ENCODE data around the gene CCL22.
"Not testable (repeated sequence)": the region's sequence is repeated elsewhere in the genome, so short reads cannot be mapped to it uniquely, and the experiment has no call there.

Gene CCL22, protein sequence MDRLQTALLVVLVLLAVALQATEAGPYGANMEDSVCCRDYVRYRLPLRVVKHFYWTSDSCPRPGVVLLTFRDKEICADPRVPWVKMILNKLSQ

DNA sequence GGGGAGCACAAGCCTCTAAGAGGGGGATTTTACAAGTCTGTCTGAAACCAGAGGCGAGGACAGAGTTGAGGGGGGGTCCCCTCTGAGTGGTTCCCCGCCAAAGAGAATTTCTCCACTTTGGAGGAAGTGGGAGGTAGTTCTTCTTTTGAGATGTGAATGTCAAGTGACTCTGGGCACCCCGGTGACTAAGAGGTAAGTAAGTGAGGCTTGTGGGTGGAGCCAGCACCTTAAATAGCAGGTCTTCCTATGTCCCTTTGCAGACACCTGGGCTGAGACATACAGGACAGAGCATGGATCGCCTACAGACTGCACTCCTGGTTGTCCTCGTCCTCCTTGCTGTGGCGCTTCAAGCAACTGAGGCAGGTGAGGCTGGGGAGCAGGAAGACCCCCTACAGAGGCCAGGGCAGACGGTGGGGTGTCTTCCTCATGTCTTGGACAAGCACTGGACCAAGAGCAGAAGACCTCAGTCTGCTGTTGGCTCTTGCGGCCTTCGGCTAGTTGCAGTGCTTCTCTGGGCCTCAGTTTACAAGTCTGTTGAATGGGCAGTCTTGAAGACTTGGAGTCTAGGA is at the start of gene CCL22:
TSS of gene CCL22 (plus strand) at position 257 of the 569 bp plus-strand sequence. CDS start at position 291, 34 bp downstream.
- FAIRE-seq: no peak

DNA sequence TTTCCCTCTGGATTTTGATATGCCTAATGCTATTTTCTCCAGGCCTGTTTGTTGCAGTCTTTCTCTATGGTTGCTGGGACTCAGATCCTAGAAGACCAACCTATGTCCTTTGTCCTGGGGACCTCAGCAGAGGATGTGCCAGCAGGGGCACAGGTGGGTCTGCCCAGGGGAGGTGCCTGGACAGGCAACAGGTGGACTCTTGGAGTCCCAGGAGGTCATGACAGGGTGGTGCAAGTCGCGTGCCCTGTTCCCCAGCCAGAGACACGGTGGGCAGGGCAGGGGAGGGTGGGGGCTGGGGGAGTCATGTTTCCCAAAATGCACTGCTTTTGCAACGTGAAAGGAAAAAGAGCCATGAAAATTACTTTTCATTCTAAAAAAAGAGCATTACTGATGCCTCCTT is 47.8 kb upstream of the CCL22 start:
- FAIRE-seq: no peak

DNA sequence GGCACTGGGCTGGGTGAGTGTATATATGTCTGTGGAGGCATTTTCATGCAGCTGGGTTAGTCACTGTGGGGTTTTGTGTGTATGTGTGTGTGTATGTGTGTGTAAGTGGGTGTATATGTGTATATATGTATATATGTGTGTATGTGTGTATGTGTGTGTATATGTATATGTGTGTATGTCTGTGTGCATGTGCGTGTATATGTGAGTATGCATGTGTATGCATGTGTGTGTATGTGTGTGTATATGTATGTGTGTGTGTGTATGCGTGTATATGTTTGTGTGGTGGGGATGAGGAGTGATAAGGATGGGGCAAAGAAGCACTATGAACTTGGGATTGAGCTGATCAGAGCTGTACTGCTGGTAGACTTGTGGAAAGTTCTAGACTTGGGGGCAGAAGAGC is 45.1 kb upstream of the CCL22 start:
- FAIRE-seq: no peak

DNA sequence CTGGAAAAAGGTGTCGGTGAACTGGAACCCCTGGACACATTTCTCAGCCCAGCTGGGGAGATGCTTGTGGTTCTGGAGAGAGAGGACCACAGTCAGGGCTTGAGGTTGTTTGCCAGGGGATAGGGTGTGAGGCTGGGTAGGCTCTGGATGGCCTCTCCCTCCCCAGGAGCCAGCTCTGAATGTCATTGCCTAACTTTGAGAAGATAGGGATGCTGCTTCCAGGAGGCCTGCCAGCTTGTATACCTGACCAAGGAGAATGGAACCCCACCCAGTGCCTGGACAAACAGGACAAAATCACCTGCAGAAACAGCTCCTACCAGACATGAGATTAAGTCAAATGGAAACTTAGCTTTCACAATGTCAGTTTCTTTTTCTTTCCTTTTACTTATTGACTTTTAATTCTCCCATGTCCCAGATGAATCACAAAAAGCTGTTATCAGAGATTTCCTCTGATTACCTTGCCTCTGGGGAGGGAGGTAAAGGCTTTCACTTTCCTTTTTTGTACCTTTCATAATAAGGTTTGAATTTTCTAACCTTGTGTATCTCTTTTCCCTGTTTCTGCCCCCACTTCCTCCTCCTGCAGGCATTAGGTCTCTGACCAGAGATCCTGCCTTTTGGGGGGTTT is 44.3 kb upstream of the CCL22 start:
- FAIRE-seq: no peak

DNA sequence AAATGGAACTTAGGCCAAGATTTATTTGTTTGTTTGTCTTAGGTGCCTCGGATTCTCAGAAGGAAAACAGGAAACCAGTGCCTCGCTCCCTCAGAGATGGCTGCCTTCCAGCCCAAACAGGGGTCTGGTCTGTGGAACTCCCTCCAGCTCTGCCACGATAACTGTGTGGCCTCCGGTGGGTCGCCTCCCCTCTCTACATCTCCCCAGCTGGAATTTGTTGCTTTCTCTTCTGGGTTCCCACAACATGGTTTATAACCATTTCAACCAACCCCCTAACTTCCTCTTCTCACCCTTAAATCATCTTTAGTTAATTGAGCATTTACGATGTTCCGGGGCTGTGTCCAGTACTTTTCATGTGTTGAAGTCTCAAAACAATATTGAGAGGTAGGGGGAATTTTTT is 43.2 kb upstream of the CCL22 start:
- no peak for FAIRE-seq

DNA sequence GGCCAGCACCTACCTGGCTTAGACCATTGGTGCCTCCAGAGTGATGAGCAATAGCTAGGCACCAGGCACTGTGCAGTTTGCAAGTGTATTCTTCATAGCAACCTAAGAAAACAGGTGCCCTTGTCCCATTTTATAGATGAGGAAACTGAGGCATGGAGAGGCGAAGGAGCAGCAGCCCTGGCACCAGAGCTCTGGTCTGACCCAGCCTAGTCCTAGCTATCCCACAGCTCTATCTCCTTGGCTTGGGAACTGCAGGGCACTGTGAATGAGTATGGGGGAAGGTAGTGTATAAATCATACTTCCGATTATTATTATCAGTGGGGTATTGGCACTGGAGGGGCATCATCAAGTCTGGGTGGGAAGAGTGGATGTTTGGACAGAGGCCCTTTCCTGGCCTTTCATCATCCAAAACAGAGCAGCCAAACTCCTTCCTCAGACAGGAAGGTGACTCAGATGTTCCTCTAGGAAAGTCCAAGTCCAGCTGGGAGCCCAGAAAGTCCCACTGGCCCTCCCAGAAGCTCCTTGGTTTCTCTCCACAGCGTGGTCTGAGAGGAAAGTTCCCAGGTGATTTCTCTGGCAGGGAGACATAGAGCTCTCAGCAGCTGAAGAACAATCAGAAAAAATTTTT is 42.1 kb upstream of the CCL22 start:
- no peak for FAIRE-seq

DNA sequence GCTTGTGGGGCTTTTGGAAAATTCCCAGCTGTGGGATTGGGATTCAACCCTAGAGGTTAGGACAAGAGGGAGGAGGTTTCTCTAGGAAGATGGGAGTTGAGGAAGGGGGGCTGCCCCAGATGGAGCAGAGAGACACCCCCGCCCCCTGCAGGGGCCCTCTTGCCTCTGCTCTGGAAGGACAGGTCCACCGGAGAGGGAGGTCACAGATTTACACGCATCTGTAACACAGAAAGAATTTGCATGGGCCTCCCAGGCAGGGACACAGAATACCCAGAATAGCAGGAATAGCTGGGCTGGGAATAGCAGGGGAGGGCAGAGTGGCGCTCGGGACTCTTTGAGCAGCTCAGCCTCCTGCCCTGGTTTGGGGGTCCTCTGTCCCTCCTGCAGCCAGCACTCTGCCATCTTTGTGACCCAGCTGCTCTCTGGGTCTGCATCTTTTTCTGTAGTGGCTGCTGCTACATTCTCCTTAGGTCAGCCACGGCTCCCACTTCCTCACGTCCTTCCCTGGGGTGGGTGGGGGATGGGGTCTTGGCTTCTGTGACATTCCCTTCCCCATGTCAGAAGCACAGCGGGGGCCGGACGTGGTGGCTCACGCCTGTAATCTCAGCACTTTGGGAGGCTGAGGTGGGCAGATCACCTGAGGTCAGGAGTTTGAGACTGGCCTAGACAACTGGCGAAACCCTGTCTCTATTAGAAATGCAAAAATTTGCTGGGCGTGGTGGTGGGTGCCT is 40.2 kb upstream of the CCL22 start:
- FAIRE-seq: no peak

DNA sequence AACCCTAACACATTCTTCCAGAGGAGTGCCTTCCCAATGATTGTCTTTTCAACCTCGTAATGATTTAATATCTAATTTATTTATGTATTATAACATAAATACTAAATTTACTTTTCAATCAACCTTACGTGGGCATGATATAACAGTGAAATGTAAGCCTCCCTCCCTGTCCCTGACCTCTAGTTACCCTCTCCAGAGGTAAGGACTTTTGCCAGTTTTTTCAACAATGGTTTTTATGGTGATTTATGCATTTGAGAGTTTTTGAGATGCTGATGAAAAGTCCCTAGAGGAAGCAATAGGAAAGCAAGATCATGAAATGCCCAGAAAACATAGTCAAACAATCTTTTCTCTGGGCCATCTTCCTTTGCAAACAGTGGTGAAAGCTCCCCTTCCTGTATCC is 38.9 kb upstream of the CCL22 start:
- no peak for FAIRE-seq

DNA sequence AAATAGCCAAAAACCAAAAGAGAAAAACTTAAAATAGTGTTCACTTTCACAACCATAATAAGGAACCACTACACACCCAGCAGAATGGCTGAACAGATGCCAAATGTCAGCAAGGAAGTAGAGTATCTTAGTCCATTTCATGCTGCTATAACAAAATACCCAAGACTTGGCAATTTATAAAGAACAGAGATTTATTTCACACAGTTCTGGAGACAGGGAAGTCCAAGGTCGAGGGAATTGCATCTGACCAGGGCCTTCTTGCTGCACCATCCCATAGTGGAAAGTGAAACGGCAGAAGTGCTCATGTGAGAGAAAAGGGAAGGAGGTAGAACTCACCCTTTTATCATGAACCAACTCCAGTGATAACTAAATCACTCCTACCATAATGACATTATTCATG is 33.8 kb upstream of the CCL22 start:
- no peak for FAIRE-seq

DNA sequence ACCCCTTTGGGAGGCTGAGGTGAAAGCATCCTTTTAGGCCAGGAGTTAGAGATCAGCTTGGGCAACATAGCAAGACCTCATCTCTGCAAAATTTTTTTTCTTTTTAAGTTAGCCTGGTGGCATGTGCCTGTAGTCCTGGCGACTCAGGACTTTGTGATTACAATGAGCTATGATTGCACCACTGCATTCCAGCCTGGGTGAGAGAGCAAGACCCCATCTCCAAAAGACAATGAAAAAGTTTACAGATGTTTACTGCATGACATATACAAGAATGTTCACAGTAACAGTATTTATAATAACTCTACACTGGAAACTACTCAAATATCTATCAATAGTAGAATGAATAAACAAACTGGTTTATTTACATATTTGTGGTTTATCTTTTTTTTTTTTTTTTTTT is 33.1 kb upstream of the CCL22 start:
- FAIRE-seq: no peak

DNA sequence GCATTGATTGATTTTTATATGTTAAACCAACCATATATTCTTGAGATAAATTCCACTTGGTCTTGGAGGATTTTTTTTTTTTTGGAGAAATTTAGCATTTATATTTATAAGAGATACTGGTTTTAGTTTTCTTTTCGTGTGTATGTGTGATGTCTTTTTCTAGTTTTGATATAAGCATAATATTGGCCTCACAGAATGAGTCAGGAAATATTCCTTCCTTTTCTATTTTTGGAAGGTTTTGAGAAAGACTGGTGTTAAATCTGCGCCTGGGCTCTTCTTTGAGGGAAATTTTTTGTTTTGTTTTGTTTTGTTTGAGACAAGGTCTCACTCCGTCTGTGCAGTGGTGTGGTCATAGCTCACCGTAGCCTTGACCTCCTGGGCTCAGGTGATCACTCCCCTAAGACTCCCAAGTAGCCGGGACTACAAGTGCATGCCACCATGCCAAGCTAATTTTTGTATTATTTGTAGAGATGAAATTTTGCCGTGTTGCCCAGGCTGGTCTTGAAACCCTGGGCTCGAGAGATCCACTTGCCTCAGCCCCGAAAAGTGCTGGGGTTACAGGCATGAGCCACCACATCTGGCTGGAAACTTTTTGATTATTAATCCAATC is 28.8 kb upstream of the CCL22 start:
- no peak for FAIRE-seq

DNA sequence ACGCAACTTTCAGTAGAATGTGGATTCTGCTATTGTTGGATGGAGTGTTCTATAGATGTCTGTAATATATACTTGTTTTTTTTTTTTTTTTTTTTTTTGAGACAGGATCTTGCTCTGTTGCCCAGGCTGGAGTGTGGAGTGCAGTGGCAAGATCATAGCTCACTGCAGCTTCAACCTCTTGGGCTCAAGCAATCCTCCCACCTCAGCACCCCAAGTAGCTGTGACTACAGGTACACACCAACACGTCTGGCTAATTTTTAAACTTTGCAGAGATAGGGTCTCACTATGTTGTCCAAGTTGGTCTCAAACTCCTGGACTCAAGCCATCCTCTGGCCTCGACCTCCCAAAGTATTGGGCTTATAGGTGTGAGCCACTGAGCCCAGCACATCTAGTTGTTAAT is 27.2 kb upstream of the CCL22 start:
- FAIRE-seq: no peak

DNA sequence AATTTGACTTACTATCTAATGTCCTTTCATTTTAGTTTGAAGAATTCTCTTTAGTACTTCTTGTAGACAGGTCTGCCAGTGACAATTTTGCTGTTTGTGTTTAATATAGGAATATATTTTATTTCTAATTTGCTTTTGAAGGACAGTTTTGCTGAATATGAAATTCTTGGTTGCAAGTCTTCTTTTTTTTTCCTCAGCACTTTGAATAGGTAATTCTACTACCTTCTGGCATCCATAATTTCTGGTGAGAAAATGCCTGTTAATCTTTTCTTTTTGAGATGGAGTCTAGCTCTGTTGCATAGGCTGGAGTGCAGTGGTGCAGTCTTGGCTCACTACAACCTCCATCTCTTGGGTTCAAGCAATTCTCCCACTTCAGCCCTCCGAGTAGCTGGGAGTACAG is 25.2 kb upstream of the CCL22 start:
- no peak for FAIRE-seq

DNA sequence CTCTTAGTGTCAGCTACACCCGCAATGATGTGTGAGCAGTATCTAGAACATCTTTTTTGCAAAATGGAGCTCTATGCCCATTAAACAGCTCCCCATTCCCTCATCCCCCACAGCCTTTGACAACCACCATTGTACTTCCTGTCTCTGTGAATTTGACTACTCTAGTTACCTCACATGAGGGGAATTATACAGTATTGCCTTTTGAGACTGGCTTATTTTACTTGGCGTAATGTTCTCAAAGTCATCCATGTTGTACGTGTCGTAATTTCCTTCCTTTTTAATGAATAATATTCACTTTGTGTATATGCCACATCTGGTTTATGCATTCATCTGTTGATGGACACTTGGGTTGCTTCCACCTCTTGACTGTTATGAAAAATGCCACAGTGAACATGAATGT is 23.2 kb upstream of the CCL22 start:
- FAIRE-seq: no peak

DNA sequence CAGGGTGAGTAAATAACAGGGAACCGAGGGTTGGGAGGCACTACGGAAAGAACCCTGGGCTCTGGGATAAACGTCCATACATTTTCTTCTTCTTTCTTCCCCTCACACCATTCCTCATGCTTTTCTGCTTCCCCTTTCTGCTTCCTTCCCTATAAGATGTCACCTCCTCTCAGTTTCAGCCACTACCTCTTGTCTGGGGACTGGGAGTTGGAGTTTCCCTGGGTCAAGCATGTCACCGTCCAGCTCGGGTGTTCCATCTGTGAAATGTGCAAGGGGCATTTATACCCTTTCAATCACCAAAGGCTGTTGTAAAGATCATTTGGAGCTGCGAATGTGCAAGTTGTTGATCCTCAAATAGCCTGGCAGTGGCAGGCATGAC is 17.5 kb upstream of the CCL22 start:
- FAIRE-seq: no peak

DNA sequence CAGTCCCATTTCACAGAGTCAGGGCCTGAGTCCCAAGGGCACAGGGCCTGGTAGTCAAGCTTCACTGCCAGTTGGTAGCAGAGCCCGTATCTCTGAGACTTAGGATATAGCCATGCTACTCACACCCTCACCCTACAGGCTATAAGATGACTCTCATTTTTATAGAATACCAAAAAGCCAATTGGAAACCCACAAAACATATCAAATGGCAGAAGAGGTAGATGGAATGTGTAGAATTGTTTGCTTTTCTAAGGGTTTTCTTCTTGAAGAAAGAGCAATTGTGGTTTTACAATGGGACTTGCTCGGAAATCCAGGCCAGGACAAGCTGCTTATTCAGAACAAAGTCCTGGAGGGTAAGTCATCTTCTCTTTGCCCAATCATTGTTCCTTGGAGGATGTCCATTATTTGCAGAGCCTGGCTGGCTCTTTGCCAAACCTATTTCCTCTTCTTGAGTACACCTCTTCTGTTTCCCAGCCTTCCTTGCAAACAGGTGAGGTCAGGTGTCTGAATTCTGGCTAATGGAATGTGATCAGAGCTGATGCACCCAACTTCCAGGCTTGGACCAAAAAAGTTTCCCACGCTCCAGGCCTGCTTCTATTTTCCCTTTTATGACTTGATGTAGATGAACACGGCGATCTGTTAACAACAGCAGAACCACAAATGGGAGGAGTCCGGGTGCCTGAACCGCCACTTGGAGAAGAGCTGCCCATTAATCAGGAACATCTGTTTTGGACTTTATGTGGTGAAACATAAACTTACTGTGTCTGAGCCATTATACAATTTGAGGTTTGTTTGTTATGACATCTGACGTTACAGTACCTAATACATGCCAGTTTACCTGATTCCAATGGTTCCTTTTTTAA is 16.9 kb upstream of the CCL22 start:
- FAIRE-seq: no peak

DNA sequence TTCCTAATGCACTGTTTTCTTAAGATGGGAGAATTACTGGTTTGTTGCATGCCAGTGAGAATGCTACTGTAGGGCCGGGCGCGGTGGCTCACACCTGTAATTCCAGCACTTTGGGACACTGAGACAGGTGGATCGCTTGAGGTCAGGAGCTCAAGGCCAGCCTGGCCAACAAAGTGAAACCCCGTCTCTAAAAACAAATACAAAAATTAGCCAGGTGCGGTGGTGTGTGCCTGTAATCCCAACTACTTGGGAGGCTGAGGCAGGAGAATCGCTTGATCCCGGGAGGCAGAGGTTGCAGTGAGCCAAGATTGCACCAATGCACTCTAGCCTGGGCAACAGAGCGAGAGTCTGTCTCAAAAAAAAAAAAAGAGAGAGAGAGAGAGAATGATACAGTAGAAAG is 16.0 kb upstream of the CCL22 start:
- not testable (repeated sequence) for FAIRE-seq

DNA sequence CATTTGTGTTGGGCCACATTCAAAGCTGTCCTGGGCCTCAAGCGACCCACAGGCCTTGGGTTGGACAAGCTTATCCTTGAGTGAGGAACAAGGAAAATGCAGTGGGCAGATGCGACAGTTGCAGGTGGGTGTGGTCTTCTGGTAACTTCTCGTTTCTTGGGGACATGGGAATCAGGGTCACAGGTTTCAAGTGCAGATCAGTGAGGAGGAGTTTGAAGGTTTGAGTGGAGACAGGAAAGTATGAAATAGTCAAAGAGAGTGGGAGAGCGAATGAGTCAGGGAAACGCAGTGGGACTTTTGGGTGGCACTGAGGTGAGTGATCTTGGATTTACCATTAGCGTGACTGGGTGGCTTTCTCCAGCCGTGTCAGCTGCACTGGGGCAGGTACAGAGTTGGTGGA is 15.4 kb upstream of the CCL22 start:
- no peak for FAIRE-seq

DNA sequence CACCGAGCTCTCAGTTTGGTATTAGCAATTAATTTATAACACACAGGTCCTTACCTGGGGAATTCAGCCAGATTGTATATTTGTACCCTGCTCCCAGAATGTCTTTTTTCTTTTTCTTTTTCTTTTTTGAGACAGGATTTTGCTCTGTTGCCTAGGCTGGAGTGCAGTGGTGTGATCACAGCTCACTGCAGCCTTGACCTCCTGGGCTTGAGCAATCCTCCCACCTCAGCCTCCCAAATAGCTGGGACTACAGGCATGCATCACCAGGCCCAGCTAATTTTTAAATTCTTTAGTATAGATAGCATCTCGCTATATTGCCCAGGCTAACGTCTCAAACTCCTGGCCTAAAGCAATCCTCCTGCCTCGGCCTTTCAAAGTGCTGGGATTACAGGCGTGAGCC is 14.5 kb upstream of the CCL22 start:
- not testable (repeated sequence) for FAIRE-seq

DNA sequence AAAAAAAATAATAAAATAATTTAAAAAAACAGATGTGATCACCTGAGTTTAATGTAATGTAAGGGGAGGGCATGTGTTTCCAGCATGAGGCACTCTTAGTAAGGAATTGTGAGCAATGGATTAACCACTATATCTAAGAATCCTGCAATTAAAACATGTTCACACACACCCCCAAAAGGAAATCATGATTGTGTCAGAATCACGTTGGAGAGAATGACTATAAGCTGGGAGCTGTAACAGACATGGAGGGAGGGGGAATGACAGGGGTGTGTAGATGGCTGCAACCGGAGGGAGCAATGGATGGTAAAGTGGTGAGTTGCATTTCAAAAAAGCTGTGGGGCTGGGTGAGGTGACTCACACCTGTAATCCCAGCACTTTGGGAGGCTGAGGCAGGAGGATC is 13.6 kb upstream of the CCL22 start:
- no peak for FAIRE-seq

DNA sequence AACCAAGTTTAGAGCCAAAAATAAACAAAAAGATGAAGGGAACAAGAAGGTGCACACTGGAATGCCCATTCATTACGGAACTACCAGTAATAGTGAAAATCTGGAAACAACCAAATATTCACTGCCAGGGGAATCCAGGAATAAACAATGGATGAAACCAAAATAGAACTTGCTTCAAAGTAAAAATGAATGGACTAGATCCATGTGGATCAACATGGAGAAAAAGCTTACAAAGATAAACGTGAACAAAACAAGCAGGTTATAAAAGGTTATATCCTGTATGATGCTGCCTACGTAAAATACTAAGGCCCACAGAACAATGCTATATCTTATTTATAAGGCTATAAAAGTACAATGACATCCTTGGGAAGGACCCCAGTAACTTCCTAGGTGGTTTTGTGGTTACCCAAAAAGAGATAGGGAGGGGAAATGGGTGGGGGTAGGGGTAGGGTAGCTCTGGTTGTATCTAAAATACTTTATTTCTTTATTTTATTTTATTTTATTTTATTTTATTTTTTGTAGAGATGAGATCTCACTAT is 12.8 kb upstream of the CCL22 start:
- FAIRE-seq: no peak

DNA sequence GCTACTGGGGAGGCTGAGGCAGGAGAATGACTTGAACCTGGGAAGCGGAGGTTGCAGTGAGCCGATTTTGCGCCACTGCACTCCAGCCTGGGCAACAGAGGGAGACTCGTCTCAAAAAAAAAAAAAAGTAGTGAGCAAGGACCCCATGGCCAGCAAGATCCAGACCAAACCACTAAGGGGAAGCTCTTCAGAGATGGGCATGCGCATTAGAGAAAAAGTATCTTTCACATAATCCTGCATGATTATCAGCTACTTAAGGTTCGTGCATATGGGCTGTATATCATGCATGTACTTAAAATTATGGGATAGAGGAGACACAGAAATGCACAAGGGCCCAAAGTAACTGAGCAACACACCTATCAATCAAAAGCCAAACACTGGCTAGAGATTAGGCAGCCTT is 10.7 kb upstream of the CCL22 start:
- no peak for FAIRE-seq

Measured in colon (tissue), 2 donors.